Measurements from ENCODE around the gene APOBR.
"Not testable (repeated sequence)": the region's sequence is repeated elsewhere in the genome, so short reads cannot be mapped to it uniquely, and the experiment has no call there.

Gene APOBR, protein sequence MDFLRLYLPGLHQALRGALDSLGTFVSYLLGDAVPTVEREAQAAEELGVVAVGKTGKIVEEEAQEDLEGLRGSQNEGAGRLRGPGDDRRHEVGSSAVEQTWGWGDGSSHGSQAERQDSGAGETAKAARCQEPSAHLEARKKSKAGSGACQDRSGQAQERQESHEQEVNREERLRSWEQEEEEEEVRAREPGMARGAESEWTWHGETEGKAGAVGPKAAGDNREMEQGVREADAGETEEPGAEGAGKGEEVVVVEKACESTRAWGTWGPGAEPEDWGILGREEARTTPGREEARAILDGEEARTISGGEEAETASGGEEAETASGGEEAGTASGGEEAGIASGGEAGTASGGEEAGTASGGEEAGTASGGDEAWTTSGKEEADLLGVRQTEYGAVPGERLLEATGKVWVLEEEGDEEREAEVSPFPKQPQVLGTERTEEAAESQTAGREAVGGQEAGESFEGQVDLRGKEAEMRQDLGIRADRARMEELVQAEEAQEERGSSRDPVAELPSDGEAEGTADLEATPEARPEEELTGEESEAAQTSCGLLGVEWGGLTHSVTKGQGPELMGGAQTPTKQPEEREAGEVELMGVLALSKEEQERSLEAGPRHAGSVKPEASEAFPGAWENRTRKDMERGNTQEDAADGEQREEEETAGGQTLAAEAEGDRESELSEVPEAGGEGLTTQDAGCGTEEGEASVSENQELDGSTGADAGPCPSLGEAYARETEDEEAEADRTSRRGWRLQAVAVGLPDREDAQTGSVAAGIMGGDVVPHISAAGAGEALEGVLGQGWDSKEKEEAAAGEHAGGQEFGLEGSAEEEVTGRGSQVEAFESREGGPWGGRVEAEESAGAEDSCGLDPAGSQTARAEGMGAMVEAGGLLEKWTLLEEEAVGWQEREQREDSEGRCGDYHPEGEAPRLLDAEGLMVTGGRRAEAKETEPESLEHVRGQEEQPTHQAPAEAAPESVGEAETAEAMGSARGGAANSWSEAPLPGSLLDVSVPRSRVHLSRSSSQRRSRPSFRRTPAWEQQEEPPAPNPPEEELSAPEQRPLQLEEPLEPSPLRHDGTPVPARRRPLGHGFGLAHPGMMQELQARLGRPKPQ

DNA sequence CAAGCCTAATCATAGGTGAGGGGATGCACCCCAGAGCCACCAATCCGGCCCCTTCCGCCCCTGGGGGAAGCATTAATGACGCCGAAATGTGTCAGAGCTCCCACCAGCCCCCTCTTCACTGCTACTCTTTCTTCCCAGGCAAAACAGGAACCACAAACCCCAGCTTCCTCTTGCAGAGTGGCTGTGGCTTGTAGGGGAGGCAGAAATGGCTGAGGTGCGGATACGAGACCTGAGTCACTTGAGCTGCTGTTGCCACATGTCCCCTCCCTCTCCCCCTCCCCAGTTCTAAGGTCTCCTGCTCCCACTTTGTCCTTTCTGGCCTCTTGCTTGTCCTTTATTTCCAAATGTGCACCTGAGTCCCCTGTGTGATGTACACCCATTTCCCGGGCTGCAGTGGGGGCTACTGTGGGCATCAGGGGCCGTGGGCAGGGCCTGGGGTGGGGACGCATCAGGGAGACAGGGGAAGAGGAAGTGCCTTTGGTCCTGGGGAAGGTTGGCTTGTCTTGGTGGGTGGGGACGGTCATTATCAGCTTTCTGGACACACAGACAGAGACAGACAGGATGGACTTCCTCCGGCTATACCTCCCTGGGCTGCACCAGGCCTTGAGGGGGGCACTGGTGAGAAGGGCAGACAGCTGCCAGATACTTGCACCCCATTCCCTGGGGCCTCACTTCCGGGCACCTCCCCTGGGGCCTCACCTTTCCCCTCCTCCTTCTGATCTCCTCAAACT is at the start of gene APOBR:
APOBR (plus strand) TSS at position 523 of the 731 bp plus-strand sequence; CDS start at position 562, 39 bp downstream.
- DNase-seq, result peak; percentile 71

DNA sequence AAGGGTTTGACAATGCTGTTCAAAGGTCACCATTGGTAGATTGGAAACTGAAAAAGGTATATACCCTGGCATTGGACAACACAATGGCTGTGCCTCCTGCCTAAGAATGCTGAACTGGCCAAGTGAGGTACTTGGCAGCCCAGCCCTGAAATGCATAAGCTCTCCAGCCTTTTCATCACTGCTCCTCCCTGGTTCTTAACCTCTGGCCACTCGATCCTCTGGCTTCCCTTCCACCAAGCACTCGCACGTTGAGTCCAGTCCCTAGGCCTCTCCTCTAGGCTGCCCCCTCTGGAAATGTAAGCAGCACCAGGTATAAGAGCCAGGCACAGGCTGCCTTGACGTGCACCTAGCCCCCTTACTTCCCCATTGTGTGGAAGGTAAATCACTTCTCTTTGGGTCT is 48.1 kb upstream of the APOBR start:
- DNase-seq, result not testable (repeated sequence)

DNA sequence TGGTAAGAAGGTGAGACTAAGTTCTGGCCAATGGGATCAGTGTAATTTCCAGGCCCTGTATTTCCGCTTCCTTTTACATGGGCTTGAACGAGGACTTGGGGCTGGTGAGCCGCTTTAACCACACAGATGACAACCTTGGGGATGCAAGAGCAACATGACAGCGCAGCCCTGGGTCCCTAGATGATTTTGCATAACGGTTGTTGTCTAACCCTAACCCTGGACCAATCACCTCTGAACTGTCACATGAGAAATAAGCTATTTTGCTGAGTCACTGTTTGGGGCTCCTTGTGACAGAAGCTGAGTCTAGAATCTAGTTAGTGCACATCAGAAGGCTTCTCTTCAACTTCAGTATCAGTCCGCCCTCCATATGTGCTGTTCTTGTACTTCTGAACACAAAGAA is 47.4 kb upstream of the APOBR start:
- DNase-seq, result not testable (repeated sequence)

DNA sequence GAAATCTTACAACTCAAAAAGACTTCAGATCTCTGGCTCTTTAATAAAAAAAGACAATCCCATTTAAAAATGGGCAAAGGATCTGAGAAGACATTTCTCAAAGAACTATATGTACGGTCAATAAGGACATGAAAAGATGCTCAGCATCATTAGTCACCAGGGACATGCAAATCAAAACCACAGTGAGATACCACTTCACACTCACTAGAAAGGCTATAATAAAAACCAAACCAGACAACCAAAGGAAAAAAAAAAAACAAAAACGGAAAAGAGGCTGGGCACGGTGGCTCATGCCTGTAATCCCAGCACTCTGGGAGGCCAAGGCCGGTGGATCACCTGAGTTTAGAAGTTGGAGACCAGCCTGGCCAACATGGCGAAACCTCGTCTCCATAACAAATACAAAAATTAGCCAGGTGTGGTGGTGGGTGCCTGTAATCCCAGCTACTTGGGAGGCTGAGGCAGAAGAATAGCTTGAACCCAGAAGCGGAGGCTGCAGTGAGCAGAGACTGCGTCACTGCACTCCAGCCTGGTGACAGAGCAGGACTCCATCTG is 20.7 kb upstream of the APOBR start:
- no peak for DNase-seq

DNA sequence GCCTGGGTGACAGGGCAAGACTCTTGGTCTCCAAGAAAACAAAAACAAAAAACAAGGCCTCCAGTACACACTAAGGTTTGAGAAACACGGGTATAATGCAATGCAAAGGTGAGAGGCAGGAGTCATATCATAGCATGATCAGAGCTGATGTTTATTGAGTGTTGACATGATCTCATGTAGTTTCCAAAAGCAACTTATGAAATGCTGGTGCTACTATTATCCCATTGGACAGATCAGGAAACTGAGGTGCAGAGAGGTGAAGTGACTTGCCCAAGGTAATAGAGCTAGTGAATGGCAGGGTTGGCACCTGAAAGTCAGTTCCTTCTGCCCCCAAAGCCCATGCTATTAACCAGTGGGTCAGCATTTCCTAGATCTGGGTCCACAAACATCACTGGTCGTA is 19.2 kb upstream of the APOBR start:
- no peak for DNase-seq

DNA sequence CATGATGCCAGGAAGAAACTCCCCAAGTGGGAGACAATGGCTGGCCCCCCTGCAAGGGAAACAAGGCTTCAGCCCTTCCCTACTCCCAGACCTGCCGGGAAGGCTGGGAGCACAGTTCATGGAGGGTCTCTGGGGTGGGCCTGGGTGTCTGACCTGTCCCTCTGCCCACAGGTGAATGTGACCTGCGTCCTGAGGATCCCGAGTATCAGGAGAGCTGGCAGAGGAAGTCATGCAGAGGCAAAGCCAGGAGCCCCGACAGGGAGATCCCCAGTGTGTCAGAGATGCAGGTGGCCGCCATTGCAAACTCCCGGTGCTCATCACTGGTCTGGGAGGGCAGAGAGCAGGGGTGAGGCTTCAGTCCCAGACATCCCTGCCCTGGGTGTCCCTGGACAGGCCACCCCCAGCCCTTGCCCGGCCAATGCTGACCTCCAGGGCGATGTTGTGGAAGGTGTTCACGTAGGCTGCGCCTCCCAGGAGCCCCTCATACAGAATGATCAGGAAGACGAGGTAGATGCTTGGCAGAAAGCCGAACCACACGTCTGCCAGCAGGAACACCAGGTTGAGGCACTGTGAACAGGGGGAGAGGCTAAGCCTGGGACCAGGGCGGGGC is 17.0 kb upstream of the APOBR start:
- DNase-seq, result no peak

DNA sequence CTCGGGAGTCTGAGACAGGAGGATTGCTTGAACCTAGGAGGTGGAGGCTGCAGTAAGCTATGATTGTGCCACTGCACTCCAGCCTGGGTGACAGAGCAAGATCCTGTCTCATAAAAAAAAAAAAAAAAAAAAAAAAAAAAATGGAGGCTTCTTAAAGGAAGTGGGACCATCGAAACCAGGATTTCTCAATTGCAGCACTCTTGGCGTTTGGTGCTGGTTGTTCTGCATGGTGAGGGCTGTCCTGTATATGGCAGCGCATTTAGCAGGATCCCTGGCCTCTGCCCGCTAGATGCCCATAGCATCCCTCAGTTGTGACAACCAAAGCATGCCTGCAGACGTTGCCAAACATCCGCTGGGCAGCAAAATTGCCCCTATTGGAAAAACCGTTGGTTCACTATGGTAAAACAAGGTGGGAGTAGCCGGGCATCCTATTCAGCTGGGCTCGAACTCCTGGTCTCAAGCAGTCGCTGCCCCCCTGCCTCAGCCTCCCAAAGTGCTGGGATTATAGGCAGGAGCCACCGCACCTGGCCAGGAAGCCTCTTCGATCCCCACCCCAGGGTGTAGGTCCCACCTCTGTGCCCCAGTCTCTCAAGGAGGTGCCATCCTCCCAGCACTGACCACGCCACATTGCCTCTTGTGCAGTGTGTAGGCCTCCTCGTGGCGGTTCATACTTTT is 15.8 kb upstream of the APOBR start:
- no peak for DNase-seq

DNA sequence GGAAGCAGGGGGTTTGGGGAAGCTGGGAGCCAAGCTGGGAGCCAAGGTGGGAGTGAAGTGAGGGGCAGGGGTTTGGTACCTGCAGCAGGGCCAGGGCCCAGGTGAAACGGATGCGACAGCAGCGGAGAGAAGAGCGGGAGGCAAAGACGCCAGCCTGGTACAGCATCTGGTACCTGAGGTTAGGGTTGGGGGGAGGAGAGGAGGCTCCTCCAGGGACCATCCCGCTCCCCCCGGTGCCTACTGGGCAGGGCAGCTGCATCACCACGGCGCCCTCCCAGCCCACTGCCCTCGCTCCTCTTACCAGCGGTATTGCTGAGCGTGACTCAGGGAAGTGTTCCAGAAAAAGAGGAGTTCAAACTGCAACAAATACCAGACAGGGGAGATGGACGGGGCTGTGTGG is 12.4 kb upstream of the APOBR start:
- DNase-seq, result no peak

DNA sequence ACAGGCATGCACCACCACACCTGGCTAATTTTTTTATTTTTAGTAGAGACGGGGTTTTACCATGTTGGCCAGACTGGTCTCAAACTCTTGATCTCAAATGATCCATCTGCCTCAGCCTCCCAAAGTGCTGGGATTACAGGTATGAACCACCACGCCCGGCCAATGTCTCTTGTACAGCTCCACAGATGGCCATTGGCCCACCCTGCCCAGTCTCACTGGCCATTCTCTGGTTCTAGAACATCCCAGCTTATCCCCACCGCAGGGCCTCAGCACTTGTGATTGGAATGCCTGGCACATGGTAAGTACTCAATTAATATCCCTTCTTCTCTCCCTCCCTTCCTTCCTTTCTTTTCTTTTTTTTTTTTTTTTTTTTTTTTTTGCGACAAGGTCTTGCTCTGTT is 11.1 kb upstream of the APOBR start:
- not testable (repeated sequence) for DNase-seq

DNA sequence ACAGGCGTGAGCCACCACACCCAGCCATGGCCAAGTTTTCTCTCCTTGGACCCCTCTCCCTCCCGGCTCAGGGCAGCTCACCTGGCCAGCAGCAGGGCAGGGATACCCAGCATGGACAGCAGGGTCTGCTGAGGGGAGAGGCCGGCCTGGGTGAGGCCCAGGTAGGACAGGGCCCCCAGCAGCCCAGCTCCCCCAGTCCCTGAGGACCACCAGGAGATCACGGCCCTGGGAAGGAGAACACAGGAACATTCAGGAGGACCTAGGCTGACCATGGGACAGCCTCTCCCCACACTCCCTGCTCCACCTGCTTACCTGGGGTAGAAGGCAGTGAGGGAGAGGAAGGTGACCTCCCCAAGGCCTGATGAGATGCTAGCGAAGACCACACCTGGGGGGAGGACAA is 8.2 kb upstream of the APOBR start:
- DNase-seq, result no peak

DNA sequence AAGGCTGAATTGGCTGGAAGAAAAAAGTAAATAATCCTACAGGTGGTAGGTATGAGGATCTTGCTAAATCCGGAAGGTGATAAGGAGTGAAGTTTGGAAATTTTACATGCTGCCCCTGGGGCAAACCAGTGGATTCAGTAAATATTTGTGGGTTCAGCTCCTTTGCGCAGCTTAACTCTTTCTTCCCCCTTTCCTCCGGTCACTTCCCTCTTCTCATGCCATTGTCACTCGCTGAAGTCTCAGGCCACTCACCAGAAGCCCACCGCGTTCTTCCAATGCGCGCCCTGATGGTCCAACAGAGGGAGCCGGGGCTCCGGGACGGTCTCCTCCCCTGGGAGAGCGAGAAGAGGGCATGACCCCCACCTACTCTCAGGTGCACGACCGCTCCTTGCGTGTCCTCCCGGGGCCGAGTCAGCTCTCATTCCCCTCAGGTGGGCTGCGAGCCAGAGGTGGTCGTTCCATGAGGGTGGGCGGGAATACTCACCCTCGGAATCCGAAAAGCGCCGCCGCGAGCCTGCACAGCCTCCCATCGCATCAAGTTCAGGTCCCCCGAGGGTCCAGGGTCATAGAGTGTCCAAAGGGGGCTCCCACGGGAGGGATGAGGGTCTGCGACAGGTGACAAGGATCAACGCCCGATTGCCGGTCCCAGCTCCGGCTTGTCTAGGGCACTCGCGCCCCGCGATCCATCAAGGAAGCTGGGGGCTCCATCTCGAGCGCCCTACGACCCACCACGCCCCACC is 3.0 kb upstream of the APOBR start:
- DNase-seq, result peak; percentile 49

DNA sequence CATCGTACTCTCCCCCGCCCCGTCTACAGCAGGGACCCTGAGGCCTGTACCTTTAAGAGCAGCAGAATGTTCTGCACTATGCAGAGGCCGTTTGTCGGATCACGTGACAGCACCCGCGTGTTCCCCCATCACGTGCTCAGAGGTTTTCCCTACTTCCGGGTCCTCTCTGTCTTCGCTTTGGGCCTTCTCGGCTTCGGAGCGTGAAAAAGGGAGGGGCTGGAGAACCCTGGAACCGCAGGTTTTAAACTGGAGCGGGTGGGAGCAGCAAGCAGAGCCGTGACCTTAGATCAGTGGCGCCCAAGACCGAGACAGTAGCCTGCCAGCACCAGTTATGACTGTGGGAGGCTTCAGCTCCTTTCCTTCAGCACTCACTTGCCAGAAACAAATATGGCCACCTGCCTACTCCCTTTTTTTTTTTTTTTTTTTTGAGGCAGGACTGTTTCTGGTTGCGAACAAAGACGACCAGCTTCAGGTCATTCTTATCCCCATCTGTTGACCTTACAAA is 2.4 kb upstream of the APOBR start, which contains the start of gene CLN3:
CLN3 (minus strand) TSS at position 105 of the 505 bp plus-strand sequence. CDS start 315 bp downstream, outside the sequence.
- peak; percentile 96 for DNase-seq

DNA sequence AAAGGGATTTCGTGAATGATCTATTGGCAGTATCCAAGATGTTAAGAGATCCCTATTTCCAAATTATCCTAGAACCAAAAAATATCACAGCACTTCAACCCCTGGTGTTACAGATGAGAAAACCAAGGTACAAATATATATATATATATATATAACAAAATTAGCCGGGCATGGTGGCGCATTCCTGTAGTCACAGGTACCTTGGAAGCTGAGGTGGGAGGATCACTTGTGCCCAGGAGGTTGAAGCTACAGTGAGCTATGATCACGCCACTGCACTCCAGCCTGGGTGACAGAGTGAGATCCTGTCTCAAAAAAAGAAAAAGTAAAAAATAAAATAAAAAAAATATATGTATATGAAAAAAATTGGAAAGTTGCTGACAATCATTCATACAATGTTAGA is 1.9 kb upstream of the APOBR start:
- DNase-seq, result no peak

DNA sequence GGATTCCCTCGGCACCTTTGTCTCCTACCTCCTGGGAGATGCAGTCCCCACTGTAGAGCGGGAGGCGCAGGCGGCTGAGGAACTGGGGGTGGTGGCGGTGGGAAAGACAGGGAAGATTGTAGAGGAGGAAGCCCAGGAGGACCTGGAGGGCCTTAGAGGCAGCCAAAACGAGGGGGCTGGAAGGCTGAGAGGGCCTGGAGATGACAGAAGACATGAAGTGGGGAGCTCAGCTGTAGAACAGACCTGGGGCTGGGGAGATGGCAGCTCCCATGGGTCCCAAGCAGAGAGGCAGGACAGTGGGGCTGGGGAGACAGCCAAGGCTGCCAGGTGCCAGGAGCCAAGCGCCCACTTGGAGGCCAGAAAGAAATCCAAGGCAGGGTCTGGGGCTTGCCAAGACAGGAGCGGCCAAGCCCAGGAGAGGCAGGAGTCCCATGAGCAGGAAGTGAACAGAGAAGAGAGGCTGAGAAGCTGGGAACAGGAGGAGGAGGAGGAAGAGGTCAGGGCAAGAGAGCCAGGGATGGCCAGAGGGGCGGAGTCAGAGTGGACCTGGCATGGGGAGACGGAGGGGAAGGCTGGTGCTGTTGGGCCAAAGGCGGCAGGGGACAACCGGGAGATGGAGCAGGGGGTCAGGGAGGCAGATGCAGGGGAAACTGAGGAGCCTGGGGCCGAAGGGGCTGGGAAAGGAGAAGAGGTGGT is 803 bp downstream of the APOBR start:
- DNase-seq, result no peak

DNA sequence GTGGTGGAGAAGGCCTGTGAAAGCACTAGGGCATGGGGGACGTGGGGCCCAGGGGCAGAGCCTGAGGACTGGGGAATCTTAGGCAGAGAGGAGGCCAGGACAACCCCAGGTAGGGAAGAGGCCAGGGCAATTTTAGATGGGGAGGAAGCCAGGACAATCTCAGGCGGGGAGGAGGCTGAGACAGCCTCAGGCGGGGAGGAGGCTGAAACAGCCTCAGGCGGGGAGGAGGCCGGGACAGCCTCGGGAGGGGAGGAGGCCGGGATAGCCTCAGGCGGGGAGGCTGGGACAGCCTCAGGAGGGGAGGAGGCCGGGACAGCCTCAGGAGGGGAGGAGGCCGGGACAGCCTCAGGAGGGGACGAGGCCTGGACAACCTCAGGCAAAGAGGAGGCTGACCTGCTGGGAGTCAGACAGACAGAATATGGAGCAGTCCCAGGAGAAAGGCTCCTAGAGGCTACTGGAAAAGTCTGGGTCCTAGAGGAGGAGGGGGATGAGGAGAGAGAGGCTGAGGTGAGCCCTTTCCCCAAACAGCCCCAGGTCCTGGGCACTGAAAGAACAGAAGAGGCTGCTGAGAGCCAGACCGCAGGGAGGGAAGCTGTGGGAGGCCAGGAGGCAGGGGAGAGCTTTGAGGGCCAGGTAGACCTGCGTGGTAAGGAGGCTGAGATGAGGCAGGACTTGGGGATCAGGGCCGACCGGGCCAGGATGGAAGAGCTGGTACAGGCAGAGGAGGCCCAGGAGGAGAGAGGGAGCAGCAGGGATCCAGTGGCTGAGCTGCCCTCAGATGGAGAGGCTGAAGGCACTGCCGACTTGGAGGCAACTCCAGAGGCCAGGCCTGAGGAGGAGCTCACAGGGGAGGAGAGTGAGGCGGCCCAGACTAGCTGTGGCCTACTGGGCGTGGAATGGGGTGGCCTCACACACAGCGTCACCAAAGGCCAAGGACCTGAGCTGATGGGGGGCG is 1.6 kb downstream of the APOBR start:
- DNase-seq, result no peak

DNA sequence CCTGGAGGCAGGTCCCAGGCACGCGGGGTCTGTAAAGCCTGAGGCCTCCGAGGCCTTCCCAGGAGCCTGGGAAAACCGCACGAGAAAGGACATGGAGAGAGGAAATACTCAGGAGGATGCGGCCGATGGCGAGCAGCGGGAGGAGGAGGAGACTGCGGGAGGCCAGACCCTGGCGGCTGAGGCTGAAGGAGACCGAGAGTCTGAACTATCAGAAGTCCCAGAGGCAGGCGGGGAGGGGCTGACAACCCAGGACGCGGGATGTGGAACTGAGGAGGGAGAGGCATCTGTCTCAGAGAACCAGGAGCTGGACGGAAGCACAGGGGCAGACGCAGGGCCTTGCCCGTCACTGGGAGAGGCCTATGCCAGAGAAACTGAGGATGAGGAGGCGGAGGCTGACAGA is 2.4 kb downstream of the APOBR start:
- no peak for DNase-seq

DNA sequence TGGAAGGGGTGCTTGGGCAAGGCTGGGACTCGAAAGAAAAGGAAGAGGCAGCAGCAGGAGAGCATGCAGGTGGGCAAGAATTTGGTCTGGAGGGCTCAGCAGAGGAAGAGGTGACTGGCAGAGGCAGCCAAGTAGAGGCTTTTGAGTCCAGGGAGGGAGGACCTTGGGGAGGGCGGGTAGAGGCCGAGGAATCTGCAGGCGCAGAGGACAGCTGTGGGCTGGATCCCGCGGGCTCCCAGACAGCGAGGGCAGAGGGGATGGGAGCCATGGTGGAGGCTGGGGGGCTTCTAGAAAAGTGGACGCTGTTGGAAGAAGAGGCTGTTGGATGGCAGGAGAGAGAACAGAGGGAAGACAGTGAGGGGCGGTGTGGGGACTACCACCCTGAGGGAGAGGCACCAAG is 2.9 kb downstream of the APOBR start:
- DNase-seq, result no peak

DNA sequence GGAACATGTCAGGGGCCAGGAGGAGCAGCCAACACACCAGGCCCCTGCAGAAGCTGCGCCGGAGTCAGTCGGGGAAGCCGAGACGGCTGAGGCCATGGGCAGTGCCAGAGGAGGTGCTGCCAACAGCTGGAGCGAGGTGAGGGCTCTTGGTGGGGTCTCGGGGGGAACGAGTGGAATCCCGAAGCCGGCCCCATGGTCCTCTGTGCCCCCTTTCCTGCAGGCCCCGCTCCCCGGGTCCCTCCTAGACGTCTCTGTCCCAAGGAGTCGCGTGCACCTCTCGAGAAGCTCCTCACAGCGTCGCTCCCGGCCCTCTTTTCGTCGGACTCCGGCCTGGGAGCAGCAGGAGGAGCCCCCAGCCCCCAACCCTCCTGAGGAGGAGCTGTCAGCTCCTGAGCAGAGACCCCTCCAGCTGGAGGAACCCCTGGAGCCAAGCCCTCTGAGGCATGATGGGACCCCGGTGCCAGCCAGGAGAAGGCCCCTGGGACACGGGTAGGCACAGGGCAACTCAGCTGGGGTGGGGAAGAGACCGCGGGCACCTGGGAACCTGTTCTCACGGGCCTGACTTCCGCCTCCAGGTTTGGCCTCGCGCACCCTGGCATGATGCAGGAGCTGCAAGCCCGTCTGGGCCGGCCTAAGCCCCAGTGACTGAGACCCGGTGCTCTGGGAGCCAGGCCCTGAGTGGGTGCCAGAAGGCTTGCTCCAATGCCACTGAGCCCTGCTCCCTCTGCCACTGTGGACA is 3.6 kb downstream of the APOBR start:
- DNase-seq, result no peak

All from hematopoietic multipotent progenitor cell treated with erythropoietin and hydrocortisone succinate and interleukin-3 and kit ligand, for 8 days (in vitro differentiated cells).